ENCODE data around the gene CTNNA2. TPM values are rescaled to one million over a fixed set of nuclear protein-coding genes. Genes with fewer than 3 reads are reported as not detected.

CTNNA2 gene
- total RNA-seq, 1 donor from 2014 or later, result 43.5 TPM

DNA sequence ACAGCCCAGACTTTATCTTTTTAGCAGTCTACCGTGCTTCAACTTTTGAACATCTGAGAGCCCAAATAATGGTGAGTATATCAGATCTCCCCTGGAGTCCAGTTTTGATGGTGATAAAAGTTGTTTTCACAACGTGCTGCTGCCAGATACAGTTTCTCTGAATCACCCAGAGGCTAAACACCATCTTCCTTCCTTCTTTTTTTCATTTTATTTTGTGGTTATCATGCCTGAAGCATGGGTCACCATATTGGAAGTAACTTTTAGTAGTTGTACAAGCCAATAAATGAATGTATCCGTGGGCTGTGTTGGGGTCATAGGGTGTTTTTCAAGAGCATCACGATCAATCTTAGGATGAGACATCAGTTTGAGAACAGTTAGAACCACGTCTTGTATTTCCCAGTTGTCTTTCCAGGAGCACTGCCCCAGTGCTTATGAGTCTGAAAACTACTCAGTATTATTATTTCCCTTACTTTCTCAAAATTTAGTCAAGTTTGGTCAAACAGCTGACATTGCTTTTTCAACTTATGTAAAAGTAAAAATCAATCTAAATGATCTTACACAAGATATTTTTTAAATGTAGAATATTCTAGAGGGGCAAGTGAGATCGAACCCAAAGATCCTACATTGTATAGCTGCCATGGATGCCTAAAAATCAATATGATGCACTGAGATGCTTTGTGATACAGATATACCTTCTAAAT lies 311.4 kb downstream of the CTNNA2 start:
- H3K4me2 ChIP-seq, result no peak overlapping the region
- no peaks in the 10 kb centered on the region for H3K9me3 ChIP-seq (ENCODE audit: low read depth)
- Mint-ChIP-seq H3K9me3 (no peaks in the 10 kb centered on the region), H3K4me1 (no peaks in the 10 kb centered on the region), H3K27ac (no peak overlapping the region), H3K27me3 (ENCODE audit: insufficient read depth, low read depth) (no peaks in the 10 kb centered on the region), H3K4me3 (no peak overlapping the region), H3K36me3 (peaks cover 8% of the 10 kb centered on the region)
- H3F3A ChIP-seq (ENCODE audit: low read depth), result no peaks in the 10 kb centered on the region
- no peak overlapping the region for H3K4me3 ChIP-seq
- DNase-seq (ENCODE audit: low spot score), result no peak
- no peaks in the 10 kb centered on the region for H3K79me2 ChIP-seq (ENCODE audit: low read depth)
- no peak overlapping the region for H2AFZ ChIP-seq (replicated peaks)
- H3K27ac ChIP-seq, result no peak overlapping the region
- no peaks in the 10 kb centered on the region for H3K4me1 ChIP-seq
- H3K36me3 ChIP-seq, result no peaks in the 10 kb centered on the region
- no peaks in the 10 kb centered on the region for H3K27me3 ChIP-seq
- H3K9ac ChIP-seq, result no peak overlapping the region
- TF ChIP-seq EZH2phosphoT487 (IDR thresholded peaks at IDR 0.05), result no peak
- TF ChIP-seq, protein P1, sequence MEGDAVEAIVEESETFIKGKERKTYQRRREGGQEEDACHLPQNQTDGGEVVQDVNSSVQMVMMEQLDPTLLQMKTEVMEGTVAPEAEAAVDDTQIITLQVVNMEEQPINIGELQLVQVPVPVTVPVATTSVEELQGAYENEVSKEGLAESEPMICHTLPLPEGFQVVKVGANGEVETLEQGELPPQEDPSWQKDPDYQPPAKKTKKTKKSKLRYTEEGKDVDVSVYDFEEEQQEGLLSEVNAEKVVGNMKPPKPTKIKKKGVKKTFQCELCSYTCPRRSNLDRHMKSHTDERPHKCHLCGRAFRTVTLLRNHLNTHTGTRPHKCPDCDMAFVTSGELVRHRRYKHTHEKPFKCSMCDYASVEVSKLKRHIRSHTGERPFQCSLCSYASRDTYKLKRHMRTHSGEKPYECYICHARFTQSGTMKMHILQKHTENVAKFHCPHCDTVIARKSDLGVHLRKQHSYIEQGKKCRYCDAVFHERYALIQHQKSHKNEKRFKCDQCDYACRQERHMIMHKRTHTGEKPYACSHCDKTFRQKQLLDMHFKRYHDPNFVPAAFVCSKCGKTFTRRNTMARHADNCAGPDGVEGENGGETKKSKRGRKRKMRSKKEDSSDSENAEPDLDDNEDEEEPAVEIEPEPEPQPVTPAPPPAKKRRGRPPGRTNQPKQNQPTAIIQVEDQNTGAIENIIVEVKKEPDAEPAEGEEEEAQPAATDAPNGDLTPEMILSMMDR (IDR thresholded peaks at IDR 0.05), result no peak
- no peak for TF ChIP-seq EZH2 (IDR thresholded peaks at IDR 0.05)
- H4K20me1 ChIP-seq (ENCODE audit: low read depth), result no peaks in the 10 kb centered on the region

DNA sequence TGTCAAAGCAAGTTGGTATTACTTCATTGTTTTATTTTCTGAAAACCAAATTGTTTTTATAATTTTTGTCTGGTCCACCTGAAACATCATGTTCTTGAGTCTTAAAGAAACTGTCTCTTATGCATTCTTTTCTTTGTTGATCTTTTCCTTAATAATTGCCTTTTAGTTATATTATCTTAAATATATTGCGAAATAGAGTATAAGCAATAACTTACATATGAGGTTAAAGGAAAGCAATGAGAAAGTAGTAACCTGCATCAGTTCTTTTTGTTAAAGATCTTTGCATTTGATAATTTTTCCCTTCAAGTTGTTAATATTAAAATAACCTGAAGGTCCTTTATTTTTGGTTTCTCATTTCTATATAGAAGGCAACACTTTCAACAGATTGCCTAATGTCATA lies 315.0 kb downstream of the CTNNA2 start:
- peaks cover 18% of the 10 kb centered on the region for H3K4me1 Mint-ChIP-seq
- Histone ChIP-seq H3K9ac (no peak overlapping the region), H3K27ac (no peak overlapping the region), H3F3A (ENCODE audit: low read depth) (peaks cover 3% of the 10 kb centered on the region), H3K4me3 (no peak overlapping the region), H3K4me1 (peaks cover 8% of the 10 kb centered on the region), H3K79me2 (ENCODE audit: low read depth) (no peaks in the 10 kb centered on the region), H3K27me3 (no peaks in the 10 kb centered on the region), H4K20me1 (ENCODE audit: low read depth) (no peaks in the 10 kb centered on the region), H3K4me2 (no peak overlapping the region), H2AFZ (replicated peaks) (no peak overlapping the region), H3K36me3 (no peaks in the 10 kb centered on the region), H3K9me3 (ENCODE audit: low read depth) (peaks cover 3% of the 10 kb centered on the region)
- H3K36me3 Mint-ChIP-seq, result peaks cover 8% of the 10 kb centered on the region
- no peak overlapping the region for H3K27ac Mint-ChIP-seq
- no peaks in the 10 kb centered on the region for H3K9me3 Mint-ChIP-seq
- H3K27me3 Mint-ChIP-seq (ENCODE audit: insufficient read depth, low read depth), result no peaks in the 10 kb centered on the region
- TF ChIP-seq EZH2phosphoT487 (IDR thresholded peaks at IDR 0.05) (no peak), EZH2 (IDR thresholded peaks at IDR 0.05) (no peak)
- TF ChIP-seq, protein P1 (IDR thresholded peaks at IDR 0.05), result no peak
- no peak for DNase-seq (ENCODE audit: low spot score)
- H3K4me3 Mint-ChIP-seq, result no peak overlapping the region

DNA sequence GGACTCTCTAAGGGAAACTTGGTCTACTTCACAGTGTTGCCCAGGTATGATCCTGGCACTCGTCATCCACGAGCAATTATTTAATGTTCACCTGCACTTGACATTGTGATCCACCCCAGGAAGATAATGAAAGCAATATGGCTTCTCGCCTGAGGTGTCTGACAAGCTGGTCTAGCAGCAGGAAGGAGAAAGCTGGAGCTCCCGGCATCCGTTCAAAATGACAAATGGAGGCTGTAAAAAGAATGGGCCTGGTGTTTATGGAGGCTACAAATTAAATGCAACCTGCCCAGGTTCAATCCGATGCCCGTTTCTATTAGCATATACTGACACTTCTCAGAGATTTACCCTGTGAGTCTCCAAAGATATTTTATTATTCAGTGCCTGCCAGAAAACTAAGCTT lies 317.6 kb downstream of the CTNNA2 start:
- H3K4me1 ChIP-seq, result peaks cover 16% of the 10 kb centered on the region
- Mint-ChIP-seq H3K27me3 (ENCODE audit: insufficient read depth, low read depth) (no peaks in the 10 kb centered on the region), H3K9me3 (no peaks in the 10 kb centered on the region), H3K36me3 (peaks cover 3% of the 10 kb centered on the region), H3K4me1 (peaks cover 25% of the 10 kb centered on the region), H3K4me3 (no peak overlapping the region), H3K27ac (peak overlapping the region; percentile 34)
- no peak for DNase-seq (ENCODE audit: low spot score)
- H3K4me2 ChIP-seq, result no peak overlapping the region
- H2AFZ ChIP-seq (replicated peaks), result no peak overlapping the region
- no peak overlapping the region for H3K27ac ChIP-seq
- no peak for TF ChIP-seq EZH2 (IDR thresholded peaks at IDR 0.05)
- no peak for TF ChIP-seq EZH2phosphoT487 (IDR thresholded peaks at IDR 0.05)
- TF ChIP-seq, protein P1 (IDR thresholded peaks at IDR 0.05), result no peak
- H3K9ac ChIP-seq, result no peak overlapping the region
- H3F3A ChIP-seq (ENCODE audit: low read depth), result peaks cover 8% of the 10 kb centered on the region
- peaks cover 3% of the 10 kb centered on the region for H3K9me3 ChIP-seq (ENCODE audit: low read depth)
- no peaks in the 10 kb centered on the region for H3K36me3 ChIP-seq
- no peaks in the 10 kb centered on the region for H3K27me3 ChIP-seq
- H3K79me2 ChIP-seq (ENCODE audit: low read depth), result no peaks in the 10 kb centered on the region
- H4K20me1 ChIP-seq (ENCODE audit: low read depth), result no peaks in the 10 kb centered on the region
- H3K4me3 ChIP-seq, result no peak overlapping the region

Data from neural progenitor cell (in vitro differentiated cells).